WTC11 (cell line): ENCODE results near the gene KRTAP25-1. TPM values are rescaled to one million over a fixed set of nuclear protein-coding genes. Genes with fewer than 3 reads are reported as not detected.

Experiments
- ATAC-seq: fragments of 200-7000 bp; cut with Tn5 transposase; 2 replicates; pipeline ENCODE4 v1.10.0; 2021; ENCODE audit warnings: mild to moderate bottlenecking, moderate library complexity
- CTCF ChIA-PET: fragments of 300-600 bp; sonication (Branson Sonifier 250); formaldehyde crosslinking; loops from one replicate; lab custom pipeline; 2021; ENCODE audit warnings: antibody characterized with exemption; lab: Charles Lee
- POLR2A ChIA-PET: fragments of 350-600 bp; sonication (Branson Sonifier 250); formaldehyde crosslinking; loops from one replicate; lab custom pipeline; 2021; ENCODE audit warnings: antibody characterized with exemption; lab: Charles Lee
- DNase-seq: peaks from one replicate; pipeline ENCODE4 v3.0.0; 2021; ENCODE audit warnings: low spot score
- H3K27ac Mint-ChIP-seq: 2 replicates; pipeline ENCODE4 v1.8.0; 2021; ENCODE audit warnings: mixed read lengths
- H3K27me3 Mint-ChIP-seq: 2 replicates; pipeline ENCODE4 v1.8.0; 2021; ENCODE audit warnings: low read depth, mild to moderate bottlenecking, moderate library complexity, mixed read lengths
- H3K36me3 Mint-ChIP-seq: 2 replicates; pipeline ENCODE4 v1.8.0; 2021; ENCODE audit warnings: mixed read lengths
- H3K4me1 Mint-ChIP-seq: 2 replicates; pipeline ENCODE4 v1.8.0; 2022; ENCODE audit warnings: mixed read lengths
- H3K4me3 Mint-ChIP-seq: 2 replicates; pipeline ENCODE4 v1.8.0; 2021; ENCODE audit warnings: mild to moderate bottlenecking, moderate library complexity, mixed read lengths
- H3K9me3 Mint-ChIP-seq: 2 replicates; pipeline ENCODE4 v1.8.0; 2021; ENCODE audit warnings: mixed read lengths
- ATF6 ChIP-seq: sonication (generic); formaldehyde crosslinking; IDR thresholded peaks from 2 replicates; pipeline ENCODE4 v1.8.1; 2023; ENCODE audit warnings: mild to moderate bottlenecking, missing genetic modification reagents
- CDX4 ChIP-seq: fragments of 250-450 bp; sonication (Bioruptor Pico); IDR thresholded peaks from 2 replicates; pipeline ENCODE4 v1.9.0; 2021; ENCODE audit warnings: moderate library complexity, mild to moderate bottlenecking, inconsistent platforms, borderline replicate concordance
- CREM ChIP-seq: sonication (generic); formaldehyde crosslinking; IDR thresholded peaks from 2 replicates; pipeline ENCODE4 v1.8.1; 2022; ENCODE audit warnings: mild to moderate bottlenecking, missing genetic modification reagents, moderate library complexity
- E2F1 ChIP-seq: sonication (generic); formaldehyde crosslinking; IDR thresholded peaks from 2 replicates; pipeline ENCODE4 v1.8.0; 2022; ENCODE audit warnings: mild to moderate bottlenecking, missing genetic modification reagents
- E2F5 ChIP-seq: sonication (generic); formaldehyde crosslinking; IDR thresholded peaks from 2 replicates; pipeline ENCODE4 v1.8.1; 2022; ENCODE audit warnings: mild to moderate bottlenecking, moderate library complexity, missing genetic modification reagents
- HMGA2 ChIP-seq: fragments of 250-450 bp; sonication (Bioruptor Pico); IDR thresholded peaks from 2 replicates; pipeline ENCODE4 v1.4.0; 2021; ENCODE audit warnings: mild to moderate bottlenecking, moderate library complexity
- IRF2 ChIP-seq: sonication (generic); formaldehyde crosslinking; IDR thresholded peaks from 2 replicates; pipeline ENCODE4 v1.8.0; 2022; ENCODE audit warnings: low read depth, missing genetic modification reagents, borderline replicate concordance
- JUN ChIP-seq: sonication (generic); formaldehyde crosslinking; IDR thresholded peaks from 2 replicates; pipeline ENCODE4 v1.8.0; 2023; ENCODE audit warnings: mild to moderate bottlenecking, missing genetic modification reagents
- NFYB ChIP-seq: sonication (generic); formaldehyde crosslinking; conservative IDR thresholded peaks from 2 replicates; pipeline ENCODE4 v1.8.0; 2022; ENCODE audit warnings: low read depth, missing genetic modification reagents
- NR2C2 ChIP-seq: sonication (generic); formaldehyde crosslinking; IDR thresholded peaks from 2 replicates; pipeline ENCODE4 v1.8.0; 2022; ENCODE audit warnings: mild to moderate bottlenecking, missing genetic modification reagents
- RORB ChIP-seq: fragments of 250-450 bp; sonication (Bioruptor Pico); IDR thresholded peaks from 2 replicates; pipeline ENCODE4 v1.9.0; 2021; ENCODE audit warnings: mild to moderate bottlenecking
- SMAD3 ChIP-seq: sonication (generic); formaldehyde crosslinking; IDR thresholded peaks from 2 replicates; pipeline ENCODE4 v1.8.0; 2022; ENCODE audit warnings: missing genetic modification reagents, mild to moderate bottlenecking, borderline replicate concordance
- SOX15 ChIP-seq: fragments of 250-450 bp; sonication (Bioruptor Pico); IDR thresholded peaks from 2 replicates; pipeline ENCODE4 v1.9.0; 2021; ENCODE audit warnings: mild to moderate bottlenecking
- STAT6 ChIP-seq: sonication (generic); formaldehyde crosslinking; conservative IDR thresholded peaks from 2 replicates; pipeline ENCODE4 v1.8.1; 2023; ENCODE audit warnings: mild to moderate bottlenecking, low read depth, missing genetic modification reagents, moderate library complexity
- TP53 ChIP-seq: sonication (generic); formaldehyde crosslinking; IDR thresholded peaks from 2 replicates; pipeline ENCODE4 v1.8.1; 2023; ENCODE audit warnings: mild to moderate bottlenecking, missing genetic modification reagents
- USF2 ChIP-seq: sonication (generic); formaldehyde crosslinking; IDR thresholded peaks from 2 replicates; pipeline ENCODE4 v1.8.1; 2023; ENCODE audit warnings: mild to moderate bottlenecking, missing genetic modification reagents, moderate library complexity
- ZBTB21 ChIP-seq: sonication (generic); formaldehyde crosslinking; IDR thresholded peaks from 2 replicates; pipeline ENCODE4 v1.8.1; 2023; ENCODE audit warnings: mild to moderate bottlenecking, missing genetic modification reagents, borderline replicate concordance
- ZNF219 ChIP-seq: sonication (generic); formaldehyde crosslinking; IDR thresholded peaks from 2 replicates; pipeline ENCODE4 v1.8.0; 2023; ENCODE audit warnings: missing genetic modification reagents, mild to moderate bottlenecking, borderline replicate concordance
- ZNF263 ChIP-seq: sonication (generic); formaldehyde crosslinking; IDR thresholded peaks from 2 replicates; pipeline ENCODE4 v1.8.1; 2022; ENCODE audit warnings: low read depth, mild to moderate bottlenecking, moderate library complexity, missing genetic modification reagents
- ZNF317 ChIP-seq: sonication (generic); formaldehyde crosslinking; IDR thresholded peaks from 2 replicates; pipeline ENCODE4 v1.8.1; 2023; ENCODE audit warnings: low read depth, mild to moderate bottlenecking, moderate library complexity, missing genetic modification reagents, borderline replicate concordance
- ZNF532 ChIP-seq: fragments of 250-450 bp; sonication (Bioruptor Pico); IDR thresholded peaks from 2 replicates; pipeline ENCODE4 v1.9.0; 2021; ENCODE audit warnings: mild to moderate bottlenecking, borderline replicate concordance
- ZNF671 ChIP-seq: fragments of 250-450 bp; sonication (Bioruptor Pico); IDR thresholded peaks from 2 replicates; pipeline ENCODE4 v1.8.0; 2021; ENCODE audit warnings: mild to moderate bottlenecking
- total RNA-seq: library from RNA; stranded (reverse); gene quantifications from 3 replicates; pipeline ENCODE4 v1.2.3, GENCODE V29; 2021

KRTAP25-1 gene
- total RNA-seq, 1 experiment from 2014 or later, result not detected

GRCh38 chr21:30305136-30305535, 15.8 kb upstream of the KRTAP25-1 start (continued):
- TF ChIP-seq NFYB (CRISPR knock-in tag) (no peak), STAT6 (CRISPR knock-in tag) (no peak), TP53 (CRISPR knock-in tag) (no peak), E2F1 (CRISPR knock-in tag) (no peak), RORB (CRISPR knock-in tag) (no peak), ZNF263 (CRISPR knock-in tag) (no peak), ZNF532 (CRISPR knock-in tag) (no peak), SOX15 (CRISPR knock-in tag) (no peak)

- no peak for ATAC-seq
- TF ChIP-seq ZNF263 (CRISPR knock-in tag), result no peak
- no peak for TF ChIP-seq USF2 (CRISPR knock-in tag)
- no peak for TF ChIP-seq SOX15 (CRISPR knock-in tag)
- no peak for TF ChIP-seq ATF6 (CRISPR knock-in tag)
- no peak for TF ChIP-seq ZNF317 (CRISPR knock-in tag)
- TF ChIP-seq ZNF219 (CRISPR knock-in tag), result no peak
- TF ChIP-seq JUN (CRISPR knock-in tag), result no peak
- TF ChIP-seq HMGA2 (CRISPR knock-in tag), result no peak
- TF ChIP-seq ZBTB21 (CRISPR knock-in tag), result no peak
- no peak for TF ChIP-seq NR2C2 (CRISPR knock-in tag)
- TF ChIP-seq E2F5 (CRISPR knock-in tag), result no peak
- no peak for TF ChIP-seq ZNF671 (CRISPR knock-in tag)
- TF ChIP-seq CREM (CRISPR knock-in tag), result no peak
- no peak for TF ChIP-seq CDX4
- no peak for TF ChIP-seq SMAD3 (CRISPR knock-in tag)
- no peak for TF ChIP-seq IRF2 (CRISPR knock-in tag)
- no peak for TF ChIP-seq NFYB (CRISPR knock-in tag)
- no peaks in the 10 kb centered on the region for H3K36me3 Mint-ChIP-seq
These were observed 6.5 kb downstream of the KRTAP25-1 start, which contains the start of gene KRTAP24-1 for GRCh38 chr21:30282850-30283249. KRTAP24-1 (minus strand) TSS chr21:30282950; CDS start chr21:30282932, 18 bp downstream.

More at GRCh38 chr21:30282850-30283249, 6.5 kb downstream of the KRTAP25-1 start, which contains the start of gene KRTAP24-1:
- Mint-ChIP-seq H3K4me3 (no peak within 1 kb of the TSS), H3K27me3 (no peaks in the 10 kb centered on the region), H3K9me3 (no peaks in the 10 kb centered on the region), H3K4me1 (no peaks in the 10 kb centered on the region), H3K27ac (no peak within 1 kb of the TSS)
- CTCF ChIA-PET, result no interaction called here
- no peak for DNase-seq
- POLR2A ChIA-PET, result no interaction called here
